GM21576 (cell line): ENCODE data around the gene PRKG1.
"Not testable (repeated sequence)": the region's sequence is repeated elsewhere in the genome, so short reads cannot be mapped to it uniquely, and the experiment has no call there.

Experiments used
- ATAC-seq: cut with Tn5 transposase; IDR thresholded peaks from one replicate; pipeline ENCODE4 v1.9.1; 2021; ENCODE audit warnings: mild to moderate bottlenecking, moderate library complexity; ENCODE audit not compliant: unreplicated experiment

The PRKG1 gene

DNA sequence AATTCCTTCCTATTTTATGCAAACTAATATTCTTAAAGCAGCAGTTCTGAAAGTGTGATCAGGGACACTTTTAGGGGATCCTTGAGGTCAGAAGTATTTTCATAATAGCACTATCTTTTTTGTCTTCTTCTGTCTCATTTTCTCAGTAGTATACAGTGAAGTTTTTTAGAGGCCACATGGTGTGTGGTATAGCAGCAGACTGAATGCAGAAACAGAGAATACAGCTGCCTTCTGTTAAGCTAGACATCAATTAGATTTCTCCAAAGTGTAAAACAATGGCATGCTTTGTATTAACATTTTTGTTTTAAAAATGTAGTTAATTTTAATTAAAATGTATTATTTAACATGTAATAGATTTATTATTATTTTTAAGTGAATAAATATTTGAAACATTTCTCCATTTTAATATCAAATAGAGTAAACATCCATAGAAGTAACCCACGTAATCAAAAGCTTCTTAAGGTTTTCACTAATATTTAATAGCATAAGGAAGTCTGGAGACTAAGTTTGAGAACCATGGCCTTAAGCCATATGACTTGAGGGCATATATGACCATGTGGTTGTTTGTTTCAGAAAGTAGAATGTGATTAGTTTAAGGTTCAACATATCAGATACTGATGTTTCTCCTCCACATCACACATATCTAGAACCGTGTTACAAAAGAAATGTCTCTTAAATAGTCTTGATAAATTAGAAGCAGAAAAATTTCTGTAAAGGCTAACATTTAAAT lies 94.0 kb downstream of the PRKG1 start:
- no peak for ATAC-seq

DNA sequence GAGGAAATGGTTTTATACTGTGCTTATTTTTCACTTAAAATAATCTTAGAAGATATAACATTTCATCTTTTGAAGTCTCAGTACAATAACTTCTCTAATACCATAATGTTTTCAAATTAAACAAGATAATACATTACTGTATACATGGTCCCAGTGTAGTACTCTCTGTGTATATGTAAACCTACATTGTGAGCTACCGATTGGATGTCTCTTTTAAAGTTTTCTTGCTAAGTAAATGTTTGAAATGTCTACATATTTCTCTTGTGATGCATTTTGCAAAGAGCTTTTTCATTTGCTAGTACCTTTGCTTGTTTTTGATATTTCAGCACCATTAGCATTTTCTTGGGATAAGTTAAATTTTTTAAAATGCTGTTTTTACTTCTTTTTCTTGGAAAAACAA lies 94.8 kb downstream of the PRKG1 start:
- ATAC-seq: no peak

DNA sequence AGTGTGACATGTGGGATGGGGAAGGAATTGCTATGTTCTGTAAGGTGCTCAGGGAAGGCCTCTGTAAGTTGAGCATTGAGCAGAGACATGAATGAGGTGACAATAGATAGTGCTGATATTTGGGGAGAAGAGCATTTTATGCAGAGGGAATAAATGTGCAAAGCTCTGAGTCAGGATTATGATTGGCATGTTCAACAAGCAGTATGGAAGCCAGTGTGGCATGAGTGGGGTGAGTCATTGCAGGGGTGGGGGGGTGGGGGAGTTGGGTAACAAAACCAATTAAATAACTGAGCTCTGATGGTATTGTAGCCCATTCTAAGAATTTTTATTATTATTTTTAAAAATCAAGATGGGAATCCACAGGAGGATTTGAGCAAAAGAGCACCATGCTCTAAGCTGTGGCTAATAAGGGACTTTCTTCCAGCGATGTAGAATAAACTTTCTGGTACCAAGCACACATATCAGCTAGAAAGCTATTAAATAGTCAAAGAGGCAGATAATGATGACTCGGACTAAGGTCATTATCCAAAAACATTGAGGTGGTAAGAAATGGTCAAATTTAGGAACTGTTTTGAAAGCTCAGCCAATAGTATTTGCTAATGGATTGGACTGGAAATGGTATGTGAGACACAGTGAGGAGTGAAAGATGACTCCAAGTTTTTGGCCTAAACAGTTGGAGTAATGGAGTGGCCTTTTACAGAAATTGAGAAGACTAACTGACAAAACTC lies 96.4 kb downstream of the PRKG1 start:
- no peak for ATAC-seq

DNA sequence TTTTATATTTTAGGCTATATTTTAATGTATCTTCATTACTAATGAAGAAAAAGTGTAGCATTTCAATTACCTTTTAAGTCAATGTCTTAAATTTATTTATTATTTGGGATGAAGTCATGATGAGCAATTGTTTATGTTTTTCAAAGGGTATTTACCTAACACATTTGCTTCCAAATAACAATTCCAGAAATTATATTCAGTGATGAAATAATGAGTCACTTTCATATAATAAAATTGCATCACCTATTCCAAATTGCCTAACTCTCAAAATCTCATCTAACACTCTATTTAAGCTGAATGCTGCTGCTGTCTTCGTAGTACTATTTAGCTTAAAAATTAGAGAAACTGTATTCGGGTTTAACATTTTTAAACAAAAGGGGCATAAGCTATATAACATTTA lies 97.7 kb downstream of the PRKG1 start:
- no peak for ATAC-seq

DNA sequence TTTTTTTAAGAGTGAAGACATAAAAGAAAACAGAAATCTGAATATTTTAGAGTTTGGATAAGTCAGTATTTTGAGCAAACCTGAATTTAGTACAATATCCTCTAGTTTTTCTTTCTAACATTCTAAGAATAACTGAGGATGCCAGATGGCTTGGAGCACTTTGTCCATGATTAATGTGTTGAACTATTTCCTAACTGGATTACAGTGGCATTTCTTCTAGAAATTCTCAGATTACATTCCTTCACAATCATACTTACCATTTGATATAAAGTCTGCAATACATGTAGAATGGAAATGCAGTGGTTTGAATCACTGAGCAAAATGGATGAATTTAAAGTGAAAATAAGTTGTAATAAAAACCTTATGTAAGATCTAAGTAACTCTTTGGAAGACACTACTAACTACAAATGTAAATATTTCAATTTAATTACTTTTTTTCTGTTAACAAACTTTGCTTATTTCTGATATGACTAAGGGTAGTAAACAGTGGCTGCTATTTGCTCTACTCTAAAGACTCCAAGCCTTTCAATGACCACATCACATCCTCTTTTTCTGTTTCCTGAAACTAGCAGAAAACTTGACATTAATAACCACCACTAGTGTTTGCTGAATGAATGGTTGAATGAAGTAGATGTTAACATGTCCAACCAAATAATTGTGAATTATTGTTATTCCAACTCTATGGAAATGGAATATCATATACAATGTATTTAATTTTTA lies 102.8 kb downstream of the PRKG1 start:
- ATAC-seq: no peak

DNA sequence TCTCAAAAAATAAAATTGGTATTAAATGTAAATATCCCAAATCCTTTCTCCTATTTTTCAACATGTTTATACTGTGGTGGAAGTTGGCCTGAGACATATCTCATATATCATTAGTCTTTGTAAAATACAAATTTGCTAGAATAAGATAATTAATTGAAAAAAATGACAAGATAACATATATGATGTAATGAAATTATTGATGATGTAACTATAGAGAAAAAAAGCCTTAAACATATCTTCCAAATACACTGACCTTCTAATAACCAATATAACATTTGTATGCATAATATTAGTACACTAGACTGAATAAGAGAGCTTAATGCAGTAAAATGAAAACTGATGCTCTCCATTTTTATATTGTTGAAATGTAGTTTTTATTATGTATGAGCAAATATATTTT lies 104.3 kb downstream of the PRKG1 start:
- no peak for ATAC-seq

DNA sequence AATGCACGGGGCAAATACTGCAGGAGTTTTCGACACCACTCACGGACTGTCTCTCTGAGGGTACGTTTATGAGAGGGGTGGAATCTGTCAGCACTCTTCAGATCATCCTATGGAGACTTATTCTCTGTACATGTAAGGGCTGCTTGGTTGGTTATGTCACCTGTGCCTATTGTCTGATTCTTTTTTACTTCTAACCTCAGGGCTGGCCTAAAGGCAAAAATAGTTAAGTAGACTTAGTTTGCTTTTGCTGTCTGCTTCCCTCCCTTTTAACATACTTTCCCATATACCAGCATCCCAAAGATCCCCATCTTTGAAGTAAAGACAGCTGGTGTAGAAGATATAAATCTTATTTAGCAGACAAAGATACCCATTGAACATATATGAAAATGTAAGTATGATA lies 105.9 kb downstream of the PRKG1 start:
- ATAC-seq: no peak

DNA sequence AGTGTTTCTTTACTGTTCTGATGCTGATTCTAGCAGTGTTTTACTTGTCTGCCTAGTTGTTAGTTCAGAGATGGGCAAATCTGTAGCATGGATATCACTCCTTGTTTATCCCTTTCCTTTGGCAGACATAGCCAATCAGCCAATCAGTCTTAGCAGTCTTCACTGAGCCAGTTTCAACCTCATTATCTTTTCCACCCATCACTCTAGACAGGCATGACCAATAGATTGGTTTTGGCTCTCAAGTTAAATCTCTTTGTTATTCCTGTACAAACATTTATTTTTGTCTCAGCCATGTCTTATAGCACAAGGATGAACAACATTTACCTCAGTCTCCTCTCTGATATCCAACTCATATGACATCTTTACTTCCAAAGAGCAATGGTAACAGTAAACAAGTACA lies 109.5 kb downstream of the PRKG1 start:
- no peak for ATAC-seq

DNA sequence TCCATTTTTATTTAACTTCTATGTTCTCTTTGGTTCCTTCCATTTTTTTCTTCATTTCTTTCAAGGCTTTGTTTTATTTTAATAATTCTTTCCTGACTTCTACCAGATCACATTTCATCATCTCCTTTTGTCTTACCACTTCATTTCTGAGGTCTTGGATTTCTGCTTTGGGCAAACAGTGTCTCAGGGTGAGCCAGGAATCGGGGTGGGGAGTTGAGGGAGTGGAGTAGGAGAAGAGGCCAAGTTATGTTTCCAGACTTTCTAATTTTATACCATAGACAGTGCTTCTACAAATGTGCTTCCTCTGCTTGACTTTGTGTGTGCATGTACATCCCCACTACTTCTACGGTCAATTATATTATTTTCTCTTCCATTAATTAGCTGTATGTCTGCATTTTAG lies 112.1 kb downstream of the PRKG1 start:
- no peak for ATAC-seq

DNA sequence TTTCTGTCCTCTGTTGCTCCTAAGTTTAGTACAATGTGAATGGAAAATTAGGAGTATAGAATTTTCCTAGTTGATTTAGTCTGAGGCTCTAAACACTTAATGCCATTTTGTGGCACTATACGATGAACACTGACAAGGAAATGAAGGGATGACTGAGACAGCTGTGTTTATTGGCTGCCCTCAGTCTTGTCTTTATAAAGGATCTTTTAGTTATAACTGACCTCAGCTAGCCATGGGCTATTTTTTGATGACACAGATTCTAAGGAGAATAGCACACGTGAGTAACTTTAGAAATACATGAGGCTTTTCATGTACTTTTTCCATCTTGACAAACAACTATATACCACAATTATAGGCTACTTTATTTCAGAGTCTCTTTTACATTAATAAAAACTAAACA lies 113.7 kb downstream of the PRKG1 start:
- no peak for ATAC-seq

DNA sequence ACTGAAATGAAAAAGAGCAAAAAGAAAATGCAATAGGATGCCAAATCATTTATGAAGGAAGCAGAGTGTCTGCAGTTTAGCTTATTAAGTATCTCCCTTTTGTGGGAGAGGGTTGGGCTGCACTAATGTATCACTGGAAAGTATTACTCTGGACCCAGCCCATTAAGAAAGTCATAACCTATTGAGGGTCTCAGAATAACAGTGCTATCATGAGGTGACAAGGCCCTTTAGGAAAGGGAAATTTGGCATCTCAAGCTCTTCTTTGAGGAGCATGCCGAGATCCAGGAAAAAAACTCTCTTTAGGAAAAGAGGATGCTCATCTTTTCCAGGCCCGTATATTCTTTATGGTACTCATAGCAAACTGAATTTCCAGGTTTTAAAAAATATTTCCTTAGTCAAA lies 114.6 kb downstream of the PRKG1 start:
- ATAC-seq: no peak

DNA sequence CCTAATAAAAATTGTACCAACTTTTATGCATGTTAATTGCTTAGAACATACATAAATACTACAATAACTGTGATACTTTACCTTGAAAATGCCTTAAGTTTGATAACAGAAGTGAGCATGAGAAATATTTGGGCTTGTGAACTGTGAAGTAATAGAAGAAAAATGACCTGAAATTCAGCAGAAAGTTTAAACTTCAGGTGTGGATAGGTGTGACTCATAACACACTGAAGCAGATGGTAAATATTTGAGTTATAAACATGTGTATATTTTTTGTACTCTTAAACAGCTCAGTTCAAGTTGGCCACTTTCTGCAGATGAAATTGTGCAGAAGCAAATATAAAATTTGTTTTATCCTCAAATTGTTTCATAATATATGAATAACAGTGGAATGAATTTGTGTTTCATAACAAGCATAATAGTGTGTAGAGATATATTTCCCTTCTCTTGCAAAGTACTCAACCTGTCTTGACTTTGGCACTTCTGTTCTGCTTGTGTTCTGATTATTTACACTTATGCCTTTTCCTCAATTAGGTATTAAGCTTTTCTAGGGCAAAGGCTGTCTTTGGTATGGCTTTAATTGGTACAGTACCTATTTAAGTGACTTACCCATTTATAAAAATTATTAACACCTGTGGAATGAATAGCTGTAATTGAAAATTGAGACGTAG lies 122.4 kb downstream of the PRKG1 start:
- ATAC-seq: no peak

DNA sequence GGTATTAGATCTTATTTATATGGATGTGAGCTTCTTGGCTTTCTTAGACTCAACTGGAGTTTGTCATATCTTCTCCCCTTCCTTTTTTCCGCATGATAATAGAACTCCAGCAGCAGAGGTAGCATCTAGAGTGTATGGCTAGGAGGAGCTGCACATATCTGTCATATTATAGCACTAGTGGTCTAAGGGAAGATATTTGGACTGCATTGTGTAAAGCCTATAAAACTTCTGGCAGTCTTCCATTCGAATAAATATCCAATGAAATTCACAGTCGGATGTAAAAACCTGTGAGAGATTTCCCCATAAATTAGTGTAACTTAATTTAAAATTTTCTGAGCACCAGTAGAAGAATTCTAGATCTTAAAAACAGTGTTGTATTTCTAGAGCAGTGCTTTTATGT lies 123.9 kb downstream of the PRKG1 start:
- ATAC-seq: no peak

DNA sequence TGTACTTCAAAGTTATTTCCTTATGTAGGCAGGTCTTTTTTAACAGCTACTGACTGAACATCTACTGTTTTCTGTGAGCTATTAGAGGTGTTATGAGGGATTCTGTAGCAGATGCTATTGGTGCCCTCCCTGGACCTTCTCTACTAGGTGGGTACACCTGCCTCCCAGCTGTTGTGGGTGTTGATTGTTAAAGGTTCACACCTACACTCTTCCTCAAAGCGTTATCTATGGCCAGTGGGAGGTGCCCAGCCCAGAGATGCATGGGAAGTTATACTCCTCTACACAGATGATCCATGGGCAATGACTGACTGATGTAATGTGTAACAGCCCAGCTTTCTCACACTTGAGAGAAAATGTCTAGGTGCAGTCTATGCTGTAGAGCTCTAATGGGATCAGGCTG lies 127.7 kb downstream of the PRKG1 start:
- ATAC-seq: no peak

DNA sequence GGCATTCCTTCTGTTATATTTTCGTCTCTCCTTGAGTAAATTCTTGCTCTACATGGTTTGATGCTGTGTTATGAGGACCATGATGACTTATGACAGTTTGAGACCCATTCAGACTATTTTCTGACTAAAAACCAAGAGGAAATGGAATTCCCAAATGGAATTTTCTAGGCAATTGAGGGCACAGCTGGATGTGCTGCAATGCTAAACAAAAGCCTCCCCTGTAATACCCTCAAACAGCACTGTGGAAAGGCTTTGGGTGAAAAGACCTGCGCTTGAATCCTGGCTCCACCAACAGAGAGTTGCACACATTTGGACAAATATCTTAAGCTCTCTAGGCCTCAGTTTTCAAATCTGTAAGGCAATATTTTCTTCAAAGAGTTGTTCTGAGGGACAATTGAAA lies 129.1 kb downstream of the PRKG1 start:
- ATAC-seq: no peak

DNA sequence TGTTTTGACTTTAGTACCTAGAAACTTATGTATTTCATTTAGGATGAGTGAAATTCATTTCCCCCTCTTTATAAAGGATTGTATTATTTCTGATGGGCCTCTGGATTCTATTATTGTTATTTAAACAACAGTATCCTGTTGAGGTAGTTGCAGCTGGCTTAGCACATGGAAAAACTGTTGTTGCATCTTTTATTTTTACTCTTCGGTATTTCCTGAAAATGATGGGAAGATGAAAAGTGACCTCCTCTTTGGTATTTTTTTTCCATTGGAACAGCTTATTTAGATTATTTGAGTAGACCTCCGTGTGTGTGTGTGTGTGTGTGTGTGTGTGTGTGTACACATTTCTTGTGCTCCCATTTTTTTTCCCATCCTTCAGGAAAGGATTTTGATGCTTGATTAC lies 129.8 kb downstream of the PRKG1 start:
- ATAC-seq: no peak

DNA sequence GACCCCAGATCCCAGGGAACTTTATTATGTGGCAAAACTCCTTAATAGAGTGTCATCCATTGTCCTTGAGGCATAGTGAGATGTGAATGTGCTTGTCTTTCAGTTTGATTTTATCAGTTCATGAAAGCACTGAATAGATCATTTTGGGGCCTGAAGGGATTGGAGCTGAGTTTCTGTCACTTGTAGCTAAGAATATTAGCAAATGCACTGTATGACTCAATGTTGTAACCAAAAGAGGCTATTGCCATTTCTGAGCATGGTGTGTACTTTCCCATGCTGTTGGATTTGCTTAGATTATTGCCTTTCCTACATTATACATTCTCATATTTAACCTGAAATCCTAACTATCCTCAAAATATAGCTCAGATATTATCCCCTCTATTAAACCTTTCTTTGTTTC lies 130.4 kb downstream of the PRKG1 start:
- no peak for ATAC-seq

DNA sequence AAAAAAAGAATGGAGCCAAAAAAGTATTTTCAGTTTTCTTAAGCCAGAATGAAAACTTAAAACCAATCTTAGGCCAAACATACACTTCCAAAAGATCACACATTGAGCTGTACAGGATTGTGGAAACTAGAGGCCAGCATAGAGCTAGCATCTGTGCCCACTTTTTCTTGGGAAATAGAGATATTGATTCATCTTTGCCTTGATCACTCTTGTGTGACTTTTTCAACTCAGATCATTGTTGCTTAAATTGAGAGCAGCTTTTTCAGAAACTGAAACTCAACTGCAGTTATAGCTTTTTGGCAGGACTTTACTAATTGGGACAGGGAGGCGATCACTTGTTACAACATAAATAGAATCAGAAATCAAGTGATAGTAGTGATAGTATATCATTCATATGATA lies 132.2 kb downstream of the PRKG1 start:
- no peak for ATAC-seq

DNA sequence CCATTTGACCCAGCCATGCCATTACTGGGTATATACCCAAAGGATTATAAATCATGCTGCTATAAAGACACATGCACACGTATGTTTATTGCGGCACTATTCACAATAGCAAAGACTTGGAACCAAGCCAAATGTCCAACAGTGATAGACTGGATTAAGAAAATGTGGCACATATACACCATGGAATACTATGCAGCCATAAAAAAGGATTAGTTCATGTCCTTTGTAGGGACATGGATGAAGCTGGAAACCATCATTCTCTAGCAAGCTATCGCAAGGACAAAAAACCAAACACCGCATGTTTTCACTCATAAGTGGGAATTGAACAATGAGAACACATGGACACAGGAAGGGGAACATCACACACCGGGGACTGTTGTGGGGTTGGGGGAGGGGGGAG lies 138.7 kb downstream of the PRKG1 start:
- ATAC-seq: not testable (repeated sequence)

DNA sequence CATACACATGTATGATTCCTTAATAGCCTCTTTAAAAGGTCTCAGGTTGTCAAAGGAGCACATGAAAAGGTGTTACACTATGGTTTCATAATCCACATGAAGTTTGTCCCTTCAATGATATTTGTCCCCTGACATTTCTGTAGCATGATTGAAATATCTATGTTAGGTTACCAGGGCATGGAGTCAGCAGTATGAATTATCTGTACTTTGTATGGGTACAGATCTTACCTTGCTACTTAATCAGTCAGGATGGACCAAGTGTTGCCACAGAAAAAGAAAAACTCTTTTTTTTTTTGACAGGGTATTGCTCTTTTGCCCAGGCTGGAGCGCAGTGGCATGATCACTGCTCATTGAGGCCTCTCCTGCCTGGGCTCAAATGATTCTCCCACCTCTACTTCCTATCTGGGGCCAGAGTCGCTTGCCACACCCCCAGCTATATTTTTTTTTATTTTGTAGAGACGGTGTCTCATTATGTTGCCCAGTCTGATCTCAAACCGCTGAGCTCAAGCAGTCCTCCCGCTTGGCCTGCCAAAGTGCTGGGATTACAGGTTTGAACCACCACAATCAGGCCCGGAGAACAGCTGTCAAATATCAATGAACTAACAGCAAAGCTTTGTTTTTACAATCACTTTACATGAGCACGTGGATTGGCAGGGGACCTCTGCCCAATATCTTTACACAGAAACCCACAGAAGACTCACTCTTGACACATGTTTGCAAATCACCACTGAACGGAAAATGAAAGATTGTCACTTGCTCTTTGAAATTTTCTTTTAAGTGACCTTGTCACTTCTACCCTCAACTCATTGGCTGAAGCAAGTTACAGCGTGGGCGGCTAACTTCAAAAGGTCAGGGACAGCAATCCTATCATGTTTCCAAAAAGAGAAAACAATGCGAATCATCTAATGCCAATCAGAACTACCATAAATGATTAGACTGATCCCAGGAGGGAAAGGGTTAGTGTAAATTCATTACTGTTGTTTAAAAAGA lies 140.2 kb downstream of the PRKG1 start:
- ATAC-seq: no peak
